KOPT-K1 (cell line): Measurements from ENCODE around the gene NSFL1C.

Experiments used
- H3K27ac ChIP-seq: fragments of 200-600 bp; sonication (generic); 2 replicates; pipeline ENCODE4 v1.5.1; 2016; ENCODE audit warnings: antibody characterized with exemption, mild to moderate bottlenecking, low read depth, low read length; ENCODE audit not compliant: poor library complexity, severe bottlenecking
- H3K36me3 ChIP-seq: fragments of 200-600 bp; sonication (generic); 2 replicates; pipeline ENCODE4 v1.5.1; 2017; ENCODE audit warnings: antibody characterized with exemption, mild to moderate bottlenecking, low read length, moderate library complexity; ENCODE audit not compliant: insufficient read depth
- H3K9me3 ChIP-seq: fragments of 200-600 bp; sonication (generic); 2 replicates; pipeline ENCODE4 v1.5.1; 2017; ENCODE audit warnings: antibody characterized with exemption, low read length, mild to moderate bottlenecking; ENCODE audit not compliant: insufficient read depth, poor library complexity, severe bottlenecking

Gene NSFL1C

GRCh38 chr20:1473246-1474220 lies 6.9 kb upstream of the NSFL1C start:
- no peak overlapping the region for H3K27ac ChIP-seq

GRCh38 chr20:1472556-1473245 lies 6.1 kb upstream of the NSFL1C start:
- Histone ChIP-seq H3K27ac (no peak overlapping the region), H3K9me3 (no peaks in the 10 kb centered on the region), H3K36me3 (no peaks in the 10 kb centered on the region)

More at GRCh38 chr20:1473246-1474220, 6.9 kb upstream of the NSFL1C start:
- no peaks in the 10 kb centered on the region for H3K36me3 ChIP-seq
- no peaks in the 10 kb centered on the region for H3K9me3 ChIP-seq

- no peaks in the 10 kb centered on the region for H3K36me3 ChIP-seq
- no peak overlapping the region for H3K27ac ChIP-seq
Observed at GRCh38 chr20:1471242-1471641, 4.6 kb upstream of the NSFL1C start.

GRCh38 chr20:1469925-1470571 lies 3.4 kb upstream of the NSFL1C start:
- Histone ChIP-seq H3K36me3 (no peaks in the 10 kb centered on the region; the same call in 1 of the 2 replicates), H3K27ac (no peak overlapping the region), H3K9me3 (no peaks in the 10 kb centered on the region)

More at GRCh38 chr20:1471242-1471641, 4.6 kb upstream of the NSFL1C start:
- H3K9me3 ChIP-seq = no peaks in the 10 kb centered on the region

GRCh38 chr20:1469306-1469905 lies 2.8 kb upstream of the NSFL1C start:
- no peak overlapping the region for H3K27ac ChIP-seq

GRCh38 chr20:1468117-1468624 lies 1.5 kb upstream of the NSFL1C start:
- Histone ChIP-seq H3K27ac (no peak overlapping the region), H3K9me3 (no peaks in the 10 kb centered on the region), H3K36me3 (peaks cover 16% of the 10 kb centered on the region; the same call in 1 of the 2 replicates)

More at GRCh38 chr20:1469306-1469905, 2.8 kb upstream of the NSFL1C start:
- Histone ChIP-seq H3K36me3 (peaks cover 4% of the 10 kb centered on the region; the same call in 1 of the 2 replicates), H3K9me3 (no peaks in the 10 kb centered on the region)

GRCh38 chr20:1467355-1468116 lies 887 bp upstream of the NSFL1C start:
- no peaks in the 10 kb centered on the region for H3K9me3 ChIP-seq
- H3K27ac ChIP-seq = no peak overlapping the region
- H3K36me3 ChIP-seq = peaks cover 21% of the 10 kb centered on the region; the same call in 1 of the 2 replicates

GRCh38 chr20:1467082-1467354 lies 369 bp upstream of the NSFL1C start:
- Histone ChIP-seq H3K36me3 (peaks cover 24% of the 10 kb centered on the region; the same call in 1 of the 2 replicates), H3K27ac (no peak overlapping the region), H3K9me3 (no peaks in the 10 kb centered on the region)

GRCh38 chr20:1465470-1466210 lies 1.0 kb downstream of the NSFL1C start:
- peaks cover 35% of the 10 kb centered on the region for H3K36me3 ChIP-seq
- H3K27ac ChIP-seq = peak overlapping the region; percentile 72
- no peaks in the 10 kb centered on the region for H3K9me3 ChIP-seq

GRCh38 chr20:1463971-1464570 lies 2.6 kb downstream of the NSFL1C start:
- peaks cover 50% of the 10 kb centered on the region for H3K36me3 ChIP-seq

GRCh38 chr20:1462834-1463233 lies 3.8 kb downstream of the NSFL1C start:
- Histone ChIP-seq H3K27ac (no peak overlapping the region), H3K36me3 (peaks cover 63% of the 10 kb centered on the region), H3K9me3 (no peaks in the 10 kb centered on the region)

More at GRCh38 chr20:1463971-1464570, 2.6 kb downstream of the NSFL1C start:
- Histone ChIP-seq H3K27ac (no peak overlapping the region), H3K9me3 (no peaks in the 10 kb centered on the region)

- H3K9me3 ChIP-seq = no peaks in the 10 kb centered on the region
- no peak overlapping the region for H3K27ac ChIP-seq
- peaks cover 70% of the 10 kb centered on the region for H3K36me3 ChIP-seq
Observed at GRCh38 chr20:1462001-1462400, 4.6 kb downstream of the NSFL1C start.

- peaks cover 88% of the 10 kb centered on the region for H3K36me3 ChIP-seq
- no peaks in the 10 kb centered on the region for H3K9me3 ChIP-seq
- H3K27ac ChIP-seq = no peak overlapping the region
Observed at GRCh38 chr20:1460275-1460674, 6.4 kb downstream of the NSFL1C start.
